GM12878 (cell line): ENCODE data around the gene ATG5.
"Not testable (repeated sequence)": the region's sequence is repeated elsewhere in the genome, so short reads cannot be mapped to it uniquely, and the experiment has no call there.

Source experiments
- CBX3 ChIP-seq: fragments of 200-600 bp; sonication (generic); IDR thresholded peaks from 2 replicates; pipeline ENCODE4 v1.6.1; 2016; ENCODE audit warnings: low read depth, borderline replicate concordance
- CEBPB ChIP-seq, 2 experiments: fragments of 150-350 bp in 1 of 2; IDR thresholded peaks; 2 replicates each; pipeline ENCODE4 v1.6.1; 2012 to 2014; ENCODE audit warnings: low read depth in 2 of 2, low read length in 2 of 2, borderline replicate concordance in 1 of 2, inconsistent platforms in 1 of 2
- KDM1A ChIP-seq: fragments of 200-600 bp; sonication (generic); IDR thresholded peaks from 2 replicates; pipeline ENCODE4 v1.6.1; 2016; ENCODE audit warnings: borderline replicate concordance
- MYC ChIP-seq: IDR thresholded peaks from 2 replicates; pipeline ENCODE4 v1.6.1; 2011; ENCODE audit warnings: mild to moderate bottlenecking, low read length, moderate library complexity, inconsistent platforms; ENCODE audit not compliant: insufficient read depth, insufficient replicate concordance, insufficient read length, severe bottlenecking
- POLR2A ChIP-seq: IDR thresholded peaks from 2 replicates; pipeline ENCODE4 v1.6.1; 2011; ENCODE audit warnings: low read depth, mild to moderate bottlenecking, low read length
- POLR2AphosphoS5 ChIP-seq: IDR thresholded peaks from 2 replicates; pipeline ENCODE4 v1.6.1; 2011; ENCODE audit warnings: mild to moderate bottlenecking, low read length, inconsistent platforms
- RAD21 ChIP-seq: IDR thresholded peaks from 2 replicates; pipeline ENCODE4 v1.6.1; 2011; ENCODE audit warnings: mild to moderate bottlenecking, low read depth, low read length, moderate library complexity; ENCODE audit not compliant: insufficient read depth
- SPI1 ChIP-seq: IDR thresholded peaks from 2 replicates; pipeline ENCODE4 v1.6.1; 2011; ENCODE audit warnings: low read depth, mild to moderate bottlenecking, low read length, moderate library complexity, borderline replicate concordance; ENCODE audit not compliant: insufficient read depth
- SREBF2 ChIP-seq: IDR thresholded peaks from 2 replicates; pipeline ENCODE4 v1.6.1; 2012; ENCODE audit warnings: mild to moderate bottlenecking, low read length
- USF1 ChIP-seq: IDR thresholded peaks from 2 replicates; pipeline ENCODE4 v1.6.1; 2011; ENCODE audit warnings: borderline replicate concordance, low read depth, mild to moderate bottlenecking, moderate library complexity, mixed read lengths, low read length; ENCODE audit not compliant: insufficient read depth; ENCODE audit errors: extremely low read length
- YY1 ChIP-seq: IDR thresholded peaks from 2 replicates; pipeline ENCODE4 v1.6.1; 2011; ENCODE audit warnings: low read depth, mild to moderate bottlenecking, low read length
- TF ChIP-seq, protein P1 (sequence below), 3 experiments: IDR thresholded peaks in 2 of 3; conservative IDR thresholded peaks in 1 of 3; 2 replicates each; pipeline ENCODE4 v1.5.1; 2011; ENCODE audit warnings: low read depth in 3 of 3, low read length in 3 of 3, mild to moderate bottlenecking in 3 of 3, control low read depth in 2 of 3, moderate library complexity in 2 of 3, inconsistent platforms in 1 of 3, mixed read lengths in 1 of 3; ENCODE audit not compliant: control insufficient read depth in 2 of 3, insufficient read depth in 1 of 3; ENCODE audit errors: extremely low read depth in 1 of 3
- TF ChIP-seq, protein P2 (sequence below): IDR thresholded peaks from 2 replicates; pipeline ENCODE4 v1.6.1; 2011; ENCODE audit warnings: low read depth, mild to moderate bottlenecking, low read length, moderate library complexity, borderline replicate concordance; ENCODE audit errors: extremely low read depth
- TF ChIP-seq, protein P3 (sequence below): fragments of 150-350 bp; IDR thresholded peaks from 2 replicates; pipeline ENCODE4 v1.6.1; 2016; ENCODE audit warnings: low read depth, low read length

- TF ChIP-seq KDM1A; POLR2AphosphoS5; RAD21; MYC; YY1; CBX3; POLR2A; CEBPB (IDR thresholded peaks at IDR 0.05; ENCODE audit: borderline replicate concordance in 1 of 2, low read depth in 2 of 2, low read length in 2 of 2); SPI1; SREBF2; USF1: not testable (repeated sequence)
- TF ChIP-seq, protein P1, sequence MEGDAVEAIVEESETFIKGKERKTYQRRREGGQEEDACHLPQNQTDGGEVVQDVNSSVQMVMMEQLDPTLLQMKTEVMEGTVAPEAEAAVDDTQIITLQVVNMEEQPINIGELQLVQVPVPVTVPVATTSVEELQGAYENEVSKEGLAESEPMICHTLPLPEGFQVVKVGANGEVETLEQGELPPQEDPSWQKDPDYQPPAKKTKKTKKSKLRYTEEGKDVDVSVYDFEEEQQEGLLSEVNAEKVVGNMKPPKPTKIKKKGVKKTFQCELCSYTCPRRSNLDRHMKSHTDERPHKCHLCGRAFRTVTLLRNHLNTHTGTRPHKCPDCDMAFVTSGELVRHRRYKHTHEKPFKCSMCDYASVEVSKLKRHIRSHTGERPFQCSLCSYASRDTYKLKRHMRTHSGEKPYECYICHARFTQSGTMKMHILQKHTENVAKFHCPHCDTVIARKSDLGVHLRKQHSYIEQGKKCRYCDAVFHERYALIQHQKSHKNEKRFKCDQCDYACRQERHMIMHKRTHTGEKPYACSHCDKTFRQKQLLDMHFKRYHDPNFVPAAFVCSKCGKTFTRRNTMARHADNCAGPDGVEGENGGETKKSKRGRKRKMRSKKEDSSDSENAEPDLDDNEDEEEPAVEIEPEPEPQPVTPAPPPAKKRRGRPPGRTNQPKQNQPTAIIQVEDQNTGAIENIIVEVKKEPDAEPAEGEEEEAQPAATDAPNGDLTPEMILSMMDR (IDR thresholded peaks at IDR 0.05 in 2 of 3, conservative IDR thresholded peaks at IDR 0.05 in 1 of 3; ENCODE audit: control insufficient read depth in 2 of 3, extremely low read depth in 1 of 3, insufficient read depth in 1 of 3, low read depth in 3 of 3, low read length in 3 of 3) = not testable (repeated sequence)
- TF ChIP-seq, protein P2, sequence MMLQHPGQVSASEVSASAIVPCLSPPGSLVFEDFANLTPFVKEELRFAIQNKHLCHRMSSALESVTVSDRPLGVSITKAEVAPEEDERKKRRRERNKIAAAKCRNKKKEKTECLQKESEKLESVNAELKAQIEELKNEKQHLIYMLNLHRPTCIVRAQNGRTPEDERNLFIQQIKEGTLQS = not testable (repeated sequence)
- TF ChIP-seq, protein P3, sequence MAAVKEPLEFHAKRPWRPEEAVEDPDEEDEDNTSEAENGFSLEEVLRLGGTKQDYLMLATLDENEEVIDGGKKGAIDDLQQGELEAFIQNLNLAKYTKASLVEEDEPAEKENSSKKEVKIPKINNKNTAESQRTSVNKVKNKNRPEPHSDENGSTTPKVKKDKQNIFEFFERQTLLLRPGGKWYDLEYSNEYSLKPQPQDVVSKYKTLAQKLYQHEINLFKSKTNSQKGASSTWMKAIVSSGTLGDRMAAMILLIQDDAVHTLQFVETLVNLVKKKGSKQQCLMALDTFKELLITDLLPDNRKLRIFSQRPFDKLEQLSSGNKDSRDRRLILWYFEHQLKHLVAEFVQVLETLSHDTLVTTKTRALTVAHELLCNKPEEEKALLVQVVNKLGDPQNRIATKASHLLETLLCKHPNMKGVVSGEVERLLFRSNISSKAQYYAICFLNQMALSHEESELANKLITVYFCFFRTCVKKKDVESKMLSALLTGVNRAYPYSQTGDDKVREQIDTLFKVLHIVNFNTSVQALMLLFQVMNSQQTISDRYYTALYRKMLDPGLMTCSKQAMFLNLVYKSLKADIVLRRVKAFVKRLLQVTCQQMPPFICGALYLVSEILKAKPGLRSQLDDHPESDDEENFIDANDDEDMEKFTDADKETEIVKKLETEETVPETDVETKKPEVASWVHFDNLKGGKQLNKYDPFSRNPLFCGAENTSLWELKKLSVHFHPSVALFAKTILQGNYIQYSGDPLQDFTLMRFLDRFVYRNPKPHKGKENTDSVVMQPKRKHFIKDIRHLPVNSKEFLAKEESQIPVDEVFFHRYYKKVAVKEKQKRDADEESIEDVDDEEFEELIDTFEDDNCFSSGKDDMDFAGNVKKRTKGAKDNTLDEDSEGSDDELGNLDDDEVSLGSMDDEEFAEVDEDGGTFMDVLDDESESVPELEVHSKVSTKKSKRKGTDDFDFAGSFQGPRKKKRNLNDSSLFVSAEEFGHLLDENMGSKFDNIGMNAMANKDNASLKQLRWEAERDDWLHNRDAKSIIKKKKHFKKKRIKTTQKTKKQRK = not testable (repeated sequence)
These were observed 61.1 kb downstream of the ATG5 start for GRCh38 chr6:106264433-106264832.
